Astrocyte of the spinal cord (primary cell): ENCODE results near the gene CREB3.

Source experiments
- DNase-seq: peaks from one replicate; pipeline ENCODE4 v3.0.0; 2011; ENCODE audit warnings: low read depth, low spot score
- H3K4me3 ChIP-seq: 2 replicates; pipeline ENCODE4 v1.5.1; 2011; ENCODE audit warnings: low read depth, mild to moderate bottlenecking, low read length, moderate library complexity
- CTCF ChIP-seq: IDR thresholded peaks from 2 replicates; pipeline ENCODE4 v1.5.1; 2012; ENCODE audit warnings: low read depth, mild to moderate bottlenecking, low read length, inconsistent platforms
- in situ Hi-C: cut with HindIII; loops from 2 replicates; pipeline ENCODE4 v1.10.0; 2017; ENCODE audit warnings: low sequenced_read_pairs

Gene CREB3

GRCh38 chr9:35687972-35688557, 44.4 kb upstream of the CREB3 start:
- DNase-seq: no peak
- peak overlapping the region; percentile 87 for H3K4me3 ChIP-seq
- TF ChIP-seq CTCF: no peak
- in situ Hi-C loops: no loop called here

- TF ChIP-seq CTCF: no peak
- in situ Hi-C loops: no loop called here
- H3K4me3 ChIP-seq: peak overlapping the region; percentile 87
- peak; percentile 87 for DNase-seq
Measured at GRCh38 chr9:35688558-35689541, 43.6 kb upstream of the CREB3 start.

GRCh38 chr9:35689542-35690293, 42.7 kb upstream of the CREB3 start, which contains the start of gene TPM2:
Gene TPM2 (minus strand): TSS chr9:35689925. CDS start chr9:35689817, 108 bp downstream.
- in situ Hi-C loops: no loop called here
- no peak for TF ChIP-seq CTCF
- peak within 1 kb of the TSS; percentile 87 for H3K4me3 ChIP-seq
- peak; percentile 87 for DNase-seq

GRCh38 chr9:35690294-35690613, 42.2 kb upstream of the CREB3 start:
- in situ Hi-C loops: no loop called here
- H3K4me3 ChIP-seq: peak overlapping the region; percentile 87
- no peak for DNase-seq
- no peak for TF ChIP-seq CTCF

- H3K4me3 ChIP-seq: peak overlapping the region; percentile 87
- no peak for TF ChIP-seq CTCF
- in situ Hi-C loops: no loop called here
- DNase-seq: peak; percentile 79
Measured at GRCh38 chr9:35690614-35691333, 41.7 kb upstream of the CREB3 start.

GRCh38 chr9:35691334-35691650, 41.2 kb upstream of the CREB3 start:
- no peak for DNase-seq
- in situ Hi-C loops: no loop called here
- TF ChIP-seq CTCF: no peak
- H3K4me3 ChIP-seq: peak overlapping the region; percentile 87
